NCI-H69 (cell line): ENCODE results near the gene DNA2.

Experiments used
- DNase-seq: peaks from one replicate; lab custom pipeline; 2025; lab: John Stamatoyannopoulos, UW

DNA2 gene

GRCh38 chr10:68442971-68443370 lies 28.8 kb downstream of the DNA2 start:
- DNase-seq, result no peak

DNA sequence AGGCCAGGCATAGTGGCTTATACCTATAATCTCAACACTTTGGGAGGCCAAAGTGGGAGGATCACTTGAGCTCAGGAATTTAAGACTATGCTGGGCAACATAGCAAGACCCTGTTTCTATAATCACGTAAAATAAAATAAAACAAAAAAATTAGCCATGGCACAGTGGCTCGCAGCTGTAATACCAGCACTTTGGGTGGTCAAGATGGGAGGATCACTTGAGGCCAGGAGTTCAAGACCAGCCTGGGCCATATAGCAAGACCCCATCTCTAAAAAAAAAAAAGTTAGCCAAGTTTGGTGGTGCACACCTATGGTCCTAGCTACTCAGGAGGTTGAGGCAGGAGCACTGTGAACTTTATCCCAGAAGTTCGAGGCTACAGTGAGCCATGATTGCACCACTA lies 30.9 kb downstream of the DNA2 start:
- no peak for DNase-seq

DNA sequence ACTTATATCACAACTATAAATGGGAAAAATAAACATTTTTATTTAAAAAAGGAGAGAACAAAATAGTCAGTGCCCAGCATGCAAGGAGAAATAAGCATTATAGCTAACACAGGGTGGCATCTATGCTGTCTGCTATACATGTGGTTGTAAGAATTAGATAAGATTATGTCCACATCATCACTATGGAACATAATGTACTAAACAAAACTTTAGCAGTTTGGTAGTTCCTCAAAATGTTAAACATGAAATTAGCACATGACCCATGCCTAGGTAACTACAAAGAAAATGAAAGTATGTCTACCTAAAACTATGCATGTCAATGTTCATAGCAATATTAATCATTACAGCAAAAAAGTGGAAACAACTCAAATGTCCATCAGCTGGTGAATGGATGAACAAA lies 36.0 kb downstream of the DNA2 start:
- no peak for DNase-seq

DNA sequence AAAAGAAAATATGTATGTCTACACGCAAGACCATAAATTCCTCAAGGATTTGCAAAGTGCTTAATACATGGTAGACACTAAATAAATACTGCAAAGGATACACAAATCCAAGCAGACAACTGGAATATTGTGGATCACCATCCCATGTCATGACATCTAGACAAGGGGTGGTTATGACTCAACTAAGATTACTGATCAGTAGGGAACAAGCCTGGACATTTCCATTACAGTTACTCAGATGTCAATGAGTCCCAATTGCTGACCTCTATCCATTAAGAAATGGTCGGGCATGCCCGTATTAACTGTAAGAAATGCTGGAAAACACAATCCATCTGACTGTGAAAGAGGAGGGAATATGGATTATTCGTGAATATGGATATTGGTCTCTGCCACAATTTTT lies 37.1 kb downstream of the DNA2 start:
- no peak for DNase-seq

DNA sequence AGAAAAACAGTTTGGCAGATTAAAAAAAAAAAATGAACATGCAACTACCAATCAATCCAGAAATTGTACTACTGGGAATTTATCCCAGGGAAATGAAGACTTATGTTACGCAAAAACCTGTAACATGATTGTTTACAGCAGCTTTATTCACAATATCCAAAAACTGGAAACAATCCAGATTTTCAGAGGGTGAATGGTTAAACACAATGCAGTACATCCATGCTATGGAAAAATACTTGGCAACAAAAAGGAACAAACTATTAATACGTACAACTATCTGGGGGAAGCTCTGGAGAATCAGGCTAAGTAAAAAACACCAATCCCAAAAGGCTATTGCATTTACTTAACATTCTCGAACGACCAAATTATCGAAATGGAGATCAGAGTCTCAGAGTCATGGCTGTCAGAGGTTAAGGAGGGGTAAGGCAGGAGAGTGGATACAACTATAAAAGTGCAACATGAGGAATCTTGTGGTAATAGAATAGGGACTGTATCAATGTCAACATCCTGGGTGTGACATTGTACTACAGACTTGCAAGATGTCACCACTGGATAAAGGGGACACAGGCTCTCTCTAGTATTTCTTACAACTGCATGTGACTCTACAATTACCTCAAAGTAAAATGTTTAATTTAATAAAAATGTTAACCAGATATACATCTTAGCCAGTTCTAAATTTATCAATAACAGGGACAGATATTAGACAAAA lies 43.2 kb downstream of the DNA2 start:
- DNase-seq, result no peak

DNA sequence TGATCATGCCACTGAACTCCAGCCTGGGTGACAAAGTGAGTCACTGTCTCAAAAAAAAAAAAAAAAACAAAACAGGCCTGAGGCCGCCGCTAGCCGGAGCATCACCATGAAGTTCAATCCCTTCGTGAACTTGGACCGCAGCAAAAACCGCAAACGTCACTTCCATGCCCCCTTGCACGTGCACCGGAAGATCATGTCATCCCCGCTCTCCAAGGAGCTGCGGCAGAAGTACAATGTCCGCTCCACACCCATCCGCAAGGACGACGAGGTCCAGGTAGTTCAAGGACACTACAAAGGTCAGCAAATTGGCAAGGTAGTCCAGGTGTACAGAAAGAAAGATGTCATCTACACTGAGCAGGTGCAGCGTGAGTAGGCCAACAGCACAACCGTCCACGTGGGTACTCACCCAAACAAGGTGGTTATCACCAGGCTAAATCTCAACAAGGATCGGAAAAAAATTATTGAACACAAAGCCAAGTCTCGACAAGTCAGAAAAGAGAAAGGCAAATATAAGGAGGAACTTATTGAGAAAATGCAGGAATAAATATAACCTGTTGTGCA lies 47.2 kb downstream of the DNA2 start:
- no peak for DNase-seq

DNA sequence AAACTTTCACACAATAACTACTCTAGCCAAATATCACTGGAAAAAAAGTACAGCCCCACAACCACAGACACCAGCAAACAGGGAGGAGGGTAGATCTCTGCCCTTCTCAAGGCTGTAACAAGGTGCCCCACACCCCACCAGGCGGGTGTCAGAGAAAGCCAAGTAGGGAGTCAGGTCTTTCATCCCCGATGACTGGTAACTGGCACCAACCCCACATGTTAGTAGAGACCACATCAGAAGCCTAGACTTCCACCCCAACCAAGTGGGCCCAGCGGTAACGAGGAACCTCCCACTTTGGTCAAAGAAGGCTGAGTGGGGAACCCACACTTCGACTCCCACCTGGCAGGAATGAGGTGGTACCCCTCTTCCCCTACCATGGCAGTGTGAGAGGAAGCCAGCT lies 48.3 kb downstream of the DNA2 start:
- DNase-seq, result no peak

- DNase-seq, result no peak
Measured at GRCh38 chr10:68419376-68419775, 52.4 kb downstream of the DNA2 start.

DNA sequence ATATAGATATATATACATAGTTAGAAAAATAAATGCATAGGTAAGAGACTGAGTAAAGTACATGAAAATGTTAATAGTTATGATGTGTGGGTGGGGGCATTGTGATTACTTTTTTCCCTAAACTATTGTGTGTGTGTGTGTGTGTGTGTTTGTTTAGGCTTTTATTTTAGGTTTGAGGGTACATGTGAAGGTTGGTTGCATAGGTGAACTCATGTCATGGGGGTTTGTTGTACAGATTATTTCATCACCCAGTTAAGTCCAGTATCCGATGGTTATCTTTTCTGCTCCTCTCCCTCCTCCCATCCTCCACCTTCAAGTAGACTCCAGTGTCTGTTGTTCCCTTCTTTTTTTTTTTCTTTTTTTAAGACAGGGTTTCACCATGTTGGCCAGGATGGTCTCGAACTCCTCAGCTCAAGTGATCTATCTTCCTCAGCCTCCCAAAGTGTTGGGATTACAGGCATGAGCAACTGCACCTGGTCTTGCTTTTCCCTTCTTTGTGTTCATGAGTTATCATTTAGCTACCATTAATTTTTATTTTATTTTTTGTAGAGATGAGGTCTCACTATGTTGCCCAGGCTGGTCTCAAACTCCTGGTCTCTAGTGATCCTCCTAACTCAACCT lies 62.8 kb downstream of the DNA2 start:
- DNase-seq, result no peak

DNA sequence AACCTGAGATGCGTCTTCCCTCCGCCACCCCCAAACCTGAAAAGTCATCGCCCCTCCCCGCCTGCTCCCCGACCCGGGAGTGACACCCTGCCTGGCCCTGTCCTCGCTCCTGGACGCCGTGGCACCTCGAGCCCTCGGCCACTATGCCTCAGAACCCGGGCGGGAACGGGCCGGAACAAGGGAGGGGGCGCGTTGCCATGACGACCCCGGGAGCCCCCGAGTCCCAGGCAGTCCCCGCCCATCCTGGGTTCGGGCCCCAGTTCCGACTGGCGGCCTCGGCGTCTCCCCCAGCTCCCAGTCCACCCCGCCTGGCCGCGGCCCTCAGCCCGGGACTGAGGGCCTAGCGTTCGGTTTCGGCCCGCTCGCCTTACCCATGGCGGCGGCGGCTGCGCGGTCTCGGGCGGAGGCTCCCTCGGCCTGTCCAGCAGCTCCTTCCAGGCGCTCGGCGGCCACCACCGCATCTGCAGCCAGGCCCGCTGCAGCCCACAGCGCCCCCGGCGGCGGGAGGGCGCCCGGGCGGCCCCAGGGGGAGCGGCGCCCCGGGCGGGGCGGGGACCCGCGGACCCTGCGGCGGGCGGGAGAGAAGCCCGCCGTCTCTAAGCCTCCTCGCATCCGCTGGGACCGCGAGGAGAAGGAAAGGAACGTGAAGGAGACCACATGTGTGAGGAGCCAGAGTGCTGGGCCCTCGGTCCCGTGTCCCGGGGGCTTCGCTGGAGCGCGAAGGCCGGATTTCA lies 64.8 kb downstream of the DNA2 start, which contains the start of gene RUFY2:
Gene RUFY2, minus strand, starts transcription at position 463 of the 734 bp plus-strand sequence. Its CDS starts 88 bp downstream, at position 375.
- peak; percentile 86 for DNase-seq

- peak; percentile 72 for DNase-seq
Measured at GRCh38 chr10:68406111-68406814, 65.5 kb downstream of the DNA2 start.

DNA sequence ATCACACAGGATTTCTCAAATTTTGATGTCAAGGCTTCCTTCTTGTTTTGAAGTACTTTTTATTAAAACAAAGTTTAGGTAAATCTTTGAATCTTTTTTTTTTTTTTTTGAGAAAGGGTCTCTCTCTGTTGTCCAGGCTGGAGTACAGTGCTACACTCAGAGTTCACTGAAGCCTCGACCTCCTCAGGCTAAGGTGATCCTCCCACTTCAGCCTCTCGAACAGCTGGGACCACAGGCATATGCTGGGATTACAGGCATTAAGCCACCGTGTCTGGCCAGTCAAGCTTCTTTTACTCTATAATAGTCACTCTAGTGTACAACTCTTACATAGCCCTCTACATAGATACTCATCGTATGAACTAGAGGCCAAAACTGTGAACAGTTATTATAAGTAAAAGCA lies 68.1 kb downstream of the DNA2 start:
- DNase-seq, result no peak

- no peak for DNase-seq
Measured at GRCh38 chr10:68402276-68402675, 69.5 kb downstream of the DNA2 start.

DNA sequence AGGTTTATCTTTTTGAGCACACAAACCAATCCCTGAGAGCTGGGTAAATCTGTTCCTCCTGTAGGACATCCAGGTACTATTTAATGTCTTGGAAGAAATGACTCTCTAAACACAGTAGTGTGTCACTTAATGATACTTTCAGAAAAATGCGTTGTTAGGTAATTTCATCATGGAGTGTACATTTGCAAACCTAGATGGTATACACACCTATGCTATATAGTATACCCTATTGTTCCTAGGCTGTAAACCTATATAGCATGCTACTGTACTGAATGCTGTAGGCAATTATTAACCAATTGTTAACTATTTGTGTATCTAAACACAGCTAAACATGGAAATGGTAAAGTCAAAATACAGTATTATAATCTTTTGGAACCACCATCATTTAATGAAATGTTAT lies 74.8 kb downstream of the DNA2 start:
- DNase-seq, result no peak

- no peak for DNase-seq
Measured at GRCh38 chr10:68385740-68386139, 86.0 kb downstream of the DNA2 start.

- no peak for DNase-seq
Measured at GRCh38 chr10:68371604-68372003, 100.2 kb downstream of the DNA2 start.

DNA sequence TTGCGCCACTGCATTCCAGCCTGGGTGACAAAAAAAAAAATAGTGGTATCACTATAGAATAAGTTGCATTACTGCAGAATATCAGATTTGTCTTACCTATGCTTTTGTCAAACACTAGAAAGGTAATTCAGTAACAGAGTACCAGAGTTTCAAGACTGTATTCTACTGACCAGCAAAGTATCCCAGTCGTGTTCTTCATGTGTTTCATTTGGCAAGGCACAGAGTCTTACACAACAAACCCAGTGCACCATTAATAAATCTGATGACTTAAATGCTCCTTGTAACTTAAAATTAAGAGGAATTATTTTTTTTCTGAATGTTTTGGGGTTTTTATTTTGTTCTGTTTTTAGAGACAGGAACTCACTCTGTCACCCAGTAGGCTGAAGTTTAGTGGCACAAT lies 104.7 kb downstream of the DNA2 start:
- DNase-seq, result no peak

DNA sequence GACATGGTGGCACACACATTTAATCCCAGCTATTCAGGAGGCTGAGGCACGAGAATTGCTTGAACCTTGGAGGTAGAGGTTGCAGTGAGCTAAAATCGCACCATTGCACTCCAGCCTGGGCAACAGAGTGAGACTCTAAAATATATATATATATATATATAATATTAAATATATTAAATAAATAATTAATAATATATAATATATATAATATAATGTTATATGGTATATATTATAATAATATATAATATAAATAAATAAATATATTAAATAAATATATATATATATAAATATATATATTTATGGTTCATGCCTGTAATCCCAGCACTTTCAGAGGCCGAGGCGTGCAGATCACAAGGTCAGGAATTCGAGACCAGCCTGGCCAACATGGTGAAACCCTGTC lies 105.2 kb downstream of the DNA2 start:
- DNase-seq, result no peak

DNA sequence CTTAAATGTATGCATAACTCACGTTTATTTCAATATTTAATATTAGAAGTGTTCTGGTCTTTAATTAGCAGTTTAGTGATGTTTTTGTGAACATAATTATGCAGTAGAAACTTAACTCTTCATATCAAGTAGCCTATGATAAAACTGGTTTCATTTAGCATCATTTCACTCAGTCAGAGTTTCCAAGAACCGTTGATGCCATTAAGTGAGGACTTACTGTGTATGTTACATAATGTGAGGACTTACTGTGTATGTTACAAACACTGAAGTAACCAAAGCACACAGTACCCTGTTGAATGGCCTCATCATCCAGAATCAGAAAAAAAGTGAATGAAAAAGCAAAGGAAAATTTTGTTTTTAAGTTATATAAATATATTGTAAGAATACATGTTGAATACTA lies 106.2 kb downstream of the DNA2 start:
- no peak for DNase-seq

DNA sequence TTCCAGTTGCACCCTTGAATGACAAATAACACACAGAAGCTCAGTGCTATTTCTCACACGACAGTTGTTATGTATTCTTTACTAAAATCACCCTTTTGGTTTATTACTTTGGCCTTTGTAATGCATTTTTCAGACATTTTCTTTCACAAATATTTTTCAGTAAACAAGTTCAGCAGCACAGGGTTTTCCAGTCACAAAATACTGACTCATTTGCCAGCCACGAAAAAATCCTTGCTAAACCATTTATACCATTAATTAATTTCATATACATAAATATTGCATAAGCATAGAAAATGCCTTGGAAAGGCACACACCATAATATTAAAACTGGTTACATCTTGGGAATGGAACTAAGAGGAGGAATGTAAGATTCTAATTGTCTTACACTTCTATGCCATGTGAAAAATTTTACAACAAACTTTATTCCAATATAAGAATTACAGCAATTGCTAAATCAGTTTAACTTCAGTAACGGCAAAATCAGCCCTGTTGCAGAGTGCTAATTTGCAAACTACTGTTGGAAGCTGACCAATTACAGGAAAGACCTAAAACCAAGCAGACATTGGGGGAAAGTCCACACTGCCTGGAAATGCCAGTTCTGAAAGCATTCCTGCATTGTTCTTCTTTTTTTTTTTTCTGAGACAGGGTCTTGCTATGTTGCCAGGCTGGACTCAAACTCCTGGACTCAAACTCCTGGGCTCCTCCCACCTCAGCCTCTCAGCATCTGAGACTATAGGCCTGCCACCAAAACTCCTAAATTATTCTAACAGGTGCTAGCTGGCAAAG lies 107.5 kb downstream of the DNA2 start:
- no peak for DNase-seq
